H1 (cell line): ENCODE results near the gene ZFPL1. TPM values are rescaled to one million over a fixed set of nuclear protein-coding genes. Genes with fewer than 3 reads are reported as not detected.

ENCODE experiments used
- CTCF ChIA-PET: fragments of 300-600 bp; sonication (Branson Sonifier 250); formaldehyde crosslinking; loops from one replicate; lab custom pipeline; 2021; ENCODE audit not compliant: partially characterized antibody; lab: Charles Lee
- POLR2A ChIA-PET: fragments of 300-600 bp; sonication (Branson Sonifier 250); formaldehyde crosslinking; loops from one replicate; lab custom pipeline; 2021; ENCODE audit warnings: inconsistent platforms; ENCODE audit not compliant: partially characterized antibody; lab: Charles Lee
- DNase-seq, 2 experiments: peaks; one replicate each; pipeline versions ENCODE4 v3.0.0 to v3.0.0-alpha.2; 2010 to 2022; ENCODE audit warnings: low spot score in 2 of 2, low read depth in 1 of 2, mixed read lengths in 1 of 2
- FAIRE-seq: peaks from 2 replicates; lab custom pipeline; 2011; peaks lifted over from hg19 to GRCh38; lab: Jason Lieb, UNC
- H2AFZ ChIP-seq: 2 replicates; pipeline ENCODE4 v1.8.1; 2012; ENCODE audit warnings: low read length, inconsistent platforms
- H2AK5ac ChIP-seq: 2 replicates; pipeline ENCODE4 v1.6.1; 2013; ENCODE audit warnings: low read depth, low read length
- H2BK120ac ChIP-seq: replicated peaks from 2 replicates; pipeline ENCODE3; 2013; ENCODE audit warnings: low read depth, low read length, inconsistent platforms
- H2BK12ac ChIP-seq: 2 replicates; pipeline ENCODE4 v1.6.1; 2013; ENCODE audit warnings: low read depth, low read length
- H2BK15ac ChIP-seq: 2 replicates; pipeline ENCODE4 v1.6.1; 2013; ENCODE audit warnings: low read length
- H2BK20ac ChIP-seq: 2 replicates; pipeline ENCODE4 v1.6.1; 2013; ENCODE audit warnings: low read length
- H2BK5ac ChIP-seq: 2 replicates; pipeline ENCODE4 v1.6.1; 2013; ENCODE audit warnings: low read depth, low read length
- H3K14ac ChIP-seq: 2 replicates; pipeline ENCODE4 v1.6.1; 2013; ENCODE audit warnings: inconsistent platforms; ENCODE audit not compliant: insufficient read length
- H3K18ac ChIP-seq: 2 replicates; pipeline ENCODE4 v1.6.1; 2013; ENCODE audit warnings: low read length; ENCODE audit errors: extremely low read depth
- H3K23ac ChIP-seq: 2 replicates; pipeline ENCODE4 v1.6.1; 2013; ENCODE audit warnings: inconsistent platforms; ENCODE audit not compliant: insufficient read length
- H3K23me2 ChIP-seq: 2 replicates; pipeline ENCODE4 v1.6.1; 2013; ENCODE audit warnings: low read depth, low read length
- H3K27ac ChIP-seq: 2 replicates; pipeline ENCODE4 v1.6.1; 2011; ENCODE audit warnings: low read depth, low read length, inconsistent platforms
- H3K27me3 ChIP-seq, 4 experiments: replicated peaks in 1 of 4; 1 replicate in 1 of 4; 2 replicates in 3 of 4; pipeline versions ENCODE4 v1.6.1 to v1.8.1; 2011 to 2013; ENCODE audit warnings: low read length in 3 of 4, mild to moderate bottlenecking in 3 of 4, inconsistent platforms in 2 of 4, mixed read lengths in 2 of 4, moderate library complexity in 1 of 4; ENCODE audit not compliant: control insufficient read depth in 3 of 4, insufficient read depth in 3 of 4; ENCODE audit errors: extremely low read depth in 1 of 4
- H3K36me3 ChIP-seq, 4 experiments: 2 replicates each; pipeline versions ENCODE4 v1.6.1 to v1.8.1; 2011 to 2013; ENCODE audit warnings: mild to moderate bottlenecking in 4 of 4, low read length in 3 of 4, moderate library complexity in 2 of 4, control low read depth in 1 of 4, inconsistent platforms in 1 of 4; ENCODE audit not compliant: insufficient read depth in 4 of 4, control insufficient read depth in 2 of 4
- H3K4ac ChIP-seq: replicated peaks from 2 replicates; pipeline ENCODE3; 2013; ENCODE audit warnings: low read length, low read depth, mixed read lengths, inconsistent platforms; ENCODE audit not compliant: insufficient read length
- H3K4me1 ChIP-seq, 4 experiments: replicated peaks in 1 of 4; 1 replicate in 1 of 4; 2 replicates in 3 of 4; pipeline versions ENCODE4 v1.6.1 to v1.8.1; 2011 to 2013; ENCODE audit warnings: low read length in 3 of 4, inconsistent platforms in 2 of 4, mixed read lengths in 1 of 4; ENCODE audit not compliant: insufficient read depth in 4 of 4, control insufficient read depth in 3 of 4
- H3K4me2 ChIP-seq, 2 experiments: 2 replicates each; pipeline versions ENCODE4 v1.6.1 to v1.8.1; 2011 to 2013; ENCODE audit warnings: low read depth in 2 of 2, low read length in 2 of 2, control low read depth in 1 of 2, inconsistent platforms in 1 of 2, mild to moderate bottlenecking in 1 of 2; ENCODE audit not compliant: insufficient read depth in 1 of 2
- H3K4me3 ChIP-seq, 4 experiments: fragments of 200-600, 300-600 bp in 1 of 4; sonication (generic), shearing (Covaris generic), sonication (Bioruptor Twin) in 1 of 4; 2 replicates each; pipeline versions ENCODE4 v1.5.1 to v1.8.1; 2011 to 2016; ENCODE audit warnings: low read length in 4 of 4, low read depth in 3 of 4, control low read depth in 2 of 4, inconsistent platforms in 2 of 4, mild to moderate bottlenecking in 2 of 4, mixed read lengths in 1 of 4, moderate library complexity in 1 of 4; ENCODE audit not compliant: insufficient read depth in 2 of 4; ENCODE audit errors: extremely low read depth in 1 of 4
- H3K56ac ChIP-seq: replicated peaks from 2 replicates; pipeline ENCODE3; 2013; ENCODE audit warnings: low read depth, mild to moderate bottlenecking, mixed read lengths, low read length, inconsistent platforms; ENCODE audit not compliant: insufficient read length
- H3K79me1 ChIP-seq: 2 replicates; pipeline ENCODE4 v1.6.1; 2013; ENCODE audit warnings: low read depth, low read length, control low read depth
- H3K79me2 ChIP-seq, 2 experiments: 2 replicates each; pipeline versions ENCODE4 v1.6.1 to v1.8.1; 2012 to 2013; ENCODE audit warnings: low read length in 2 of 2, mild to moderate bottlenecking in 2 of 2, inconsistent platforms in 1 of 2; ENCODE audit not compliant: insufficient read depth in 2 of 2, control insufficient read depth in 1 of 2
- H3K9ac ChIP-seq, 4 experiments: replicated peaks in 1 of 4; 1 replicate in 1 of 4; 2 replicates in 3 of 4; pipeline versions ENCODE4 v1.6.1 to v1.8.1; 2011 to 2013; ENCODE audit warnings: low read depth in 3 of 4, low read length in 3 of 4, control low read depth in 2 of 4, mild to moderate bottlenecking in 2 of 4, moderate library complexity in 2 of 4, inconsistent platforms in 1 of 4; ENCODE audit errors: extremely low read depth in 1 of 4
- H3K9me3 ChIP-seq, 2 experiments: 2 replicates each; pipeline versions ENCODE4 v1.6.1 to v1.8.1; 2012 to 2013; ENCODE audit warnings: mild to moderate bottlenecking in 2 of 2, moderate library complexity in 2 of 2, control low read depth in 1 of 2, inconsistent platforms in 1 of 2, low read depth in 1 of 2, low read length in 1 of 2, mixed read lengths in 1 of 2; ENCODE audit not compliant: insufficient read depth in 2 of 2
- H4K20me1 ChIP-seq, 2 experiments: replicated peaks in 1 of 2; 2 replicates each; pipeline versions ENCODE3 to v1.8.1; 2011 to 2013; ENCODE audit warnings: inconsistent platforms in 2 of 2, low read length in 2 of 2, mild to moderate bottlenecking in 1 of 2; ENCODE audit not compliant: insufficient read depth in 2 of 2, control insufficient read depth in 1 of 2
- H4K5ac ChIP-seq: 2 replicates; pipeline ENCODE4 v1.6.1; 2013; ENCODE audit warnings: low read length, low read depth, mixed read lengths, inconsistent platforms; ENCODE audit not compliant: insufficient read length
- H4K8ac ChIP-seq: 2 replicates; pipeline ENCODE4 v1.8.0; 2013; ENCODE audit warnings: mild to moderate bottlenecking, moderate library complexity, low read length, inconsistent platforms; ENCODE audit not compliant: insufficient read depth; ENCODE audit errors: extremely low read depth
- H4K91ac ChIP-seq: replicated peaks from 2 replicates; pipeline ENCODE3; 2013; ENCODE audit warnings: low read length, mixed read lengths, inconsistent platforms; ENCODE audit not compliant: insufficient read length
- CTBP2 ChIP-seq: IDR thresholded peaks from 2 replicates; pipeline ENCODE4 v1.7.0; 2011; ENCODE audit warnings: borderline replicate concordance, mild to moderate bottlenecking, moderate library complexity, mixed read lengths, low read length; ENCODE audit not compliant: insufficient read depth, insufficient read length
- WGBS, 2 experiments: shearing (Covaris generic) in 1 of 2; methylation state at CpG; one replicate each; pipeline versions ENCODE4 v1.1.6 to v1.1.7; 2013 to 2015; ENCODE audit warnings: low lambda C conversion rate in 2 of 2, mixed read lengths in 2 of 2, inconsistent platforms in 1 of 2, low coverage in 1 of 2, missing lambda C conversion rate in 1 of 2; ENCODE audit not compliant: insufficient replicate concordance in 2 of 2, insufficient coverage in 1 of 2, insufficient read length in 1 of 2; ENCODE audit errors: extremely low coverage in 1 of 2, missing lambda C conversion rate in 1 of 2; 5-methylcytosine and 5-hydroxymethylcytosine counted together
- polyA plus RNA-seq, 7 experiments: library from polyadenylated mRNA; depleted of rRNA in 3 of 7; stranded (reverse) in 5 of 7; unstranded in 2 of 7; fragments of >200 nt in 5 of 7; fragments of 200-250 nt in 2 of 7; gene quantifications; 1 replicate in 5 of 7; 2 replicates in 1 of 7; 4 replicates in 1 of 7; pipeline versions ENCODE4 v1.2.1 to v1.2.3, GENCODE V29; 2011 to 2013; ENCODE audit warnings: missing spikeins in 2 of 7, mixed read lengths in 2 of 7
- total RNA-seq: library from RNA; stranded (reverse); fragmentation: NEBNext Ultra II Directional; extraction: Animal tissue kit (Norgen Biotek cat#: 25700); gene quantifications from 2 replicates; pipeline ENCODE4 v1.2.1, GENCODE V29; 2021

ZFPL1 gene
- total and polyA plus RNA-seq, 2 of the 8 experiments (the other 6 are each of a cell fraction or from before 2014, with no cell fraction given), result 21.5 to 76.8 TPM

GRCh38 chr11:65045728-65046127, 38.3 kb upstream of the ZFPL1 start:
- H3K4me1 ChIP-seq, result peaks cover 0 to 10% (median 7%) of the 10 kb centered on the region in 4 experiments; a peak in 5 of 7 replicates
- no peak overlapping the region for H3K27ac ChIP-seq
- H3K23me2 ChIP-seq, result no peaks in the 10 kb centered on the region; the same call in 1 of the 2 replicates
- H3K9ac ChIP-seq, result no peak overlapping the region
- POLR2A ChIA-PET, result interaction anchor here (0.6 to 1.4 kb wide), 6 partner anchors 10 to 37 kb away, joined by 3 to 4 read pairs (median 3); no protein-coding TSS in a partner anchor
- no peak for TF ChIP-seq CTBP2
- H3K9me3 ChIP-seq, result no peaks in the 10 kb centered on the region
- peaks cover 0 to 9% (median 3%) of the 10 kb centered on the region in 4 experiments; a peak in 3 of 7 replicates for H3K27me3 ChIP-seq
- H4K20me1 ChIP-seq, result peaks cover 11 to 13% of the 10 kb centered on the region in 2 experiments
- no peak overlapping the region for H3K4me2 ChIP-seq
- H3K4me3 ChIP-seq, result no peak overlapping the region
- no peak overlapping the region for H2BK12ac ChIP-seq
- 89% methylated on average over 7 of the region's 7 CpGs; no CpG with 5 or more reads in 1 of the 2 experiments for WGBS, 2 experiments
- CTCF ChIA-PET, result interaction anchor here (0.7 to 2.3 kb wide), 13 partner anchors 9 to 197 kb away, joined by 3 to 12 read pairs (median 4); partner anchors contain the start of genes ARL2 and SNX15
- DNase-seq (no peak), FAIRE-seq (no peak)
- no peak overlapping the region for H3K14ac ChIP-seq
- H4K8ac ChIP-seq, result no peak overlapping the region
- no peak overlapping the region for H2BK120ac ChIP-seq
- H3K23ac ChIP-seq, result no peak overlapping the region
- no peak overlapping the region for H2BK20ac ChIP-seq
- peaks cover 0 to 16% of the 10 kb centered on the region in 2 experiments; a peak in 2 of 4 replicates for H3K79me2 ChIP-seq
- H2BK5ac ChIP-seq, result no peak overlapping the region
- no peak overlapping the region for H3K18ac ChIP-seq
- H3K4ac ChIP-seq, result no peak overlapping the region
- H2BK15ac ChIP-seq, result no peak overlapping the region
- no peak overlapping the region for H3K56ac ChIP-seq
- peaks cover 2% of the 10 kb centered on the region for H3K79me1 ChIP-seq
- no peak overlapping the region for H4K91ac ChIP-seq
- H3K36me3 ChIP-seq, result peaks cover 3 to 12% (median 6%) of the 10 kb centered on the region in 4 experiments; a peak in 4 of 8 replicates
- H2AFZ ChIP-seq, result no peak overlapping the region
- H2AK5ac ChIP-seq, result no peak overlapping the region
- H4K5ac ChIP-seq, result no peak overlapping the region
